AG09319 (cell line): ENCODE measurements around the gene RPTOR.
"Not testable (repeated sequence)": the region's sequence is repeated elsewhere in the genome, so short reads cannot be mapped to it uniquely, and the experiment has no call there.

Experiments used
- DNase-seq: peaks from one replicate; pipeline ENCODE4 v3.0.0-alpha.2; 2010; ENCODE audit warnings: low read depth; ENCODE audit errors: extremely low read depth
- CTCF ChIP-seq: IDR thresholded peaks from 2 replicates; pipeline ENCODE4 v1.5.1; 2011; ENCODE audit warnings: low read depth, mild to moderate bottlenecking, inconsistent platforms, low read length, moderate library complexity

RPTOR gene

GRCh38 chr17:80795754-80796153 is 251.1 kb downstream of the RPTOR start:
- no peak for DNase-seq
- TF ChIP-seq CTCF, result no peak

- DNase-seq, result no peak
- no peak for TF ChIP-seq CTCF
Observed at GRCh38 chr17:80796430-80796861, 251.8 kb downstream of the RPTOR start.

GRCh38 chr17:80797222-80797621 is 252.6 kb downstream of the RPTOR start:
- DNase-seq, result not testable (repeated sequence)

- no peak for DNase-seq
- TF ChIP-seq CTCF, result no peak
Observed at GRCh38 chr17:80797741-80798594, 253.3 kb downstream of the RPTOR start.

GRCh38 chr17:80798595-80799537 is 254.2 kb downstream of the RPTOR start:
- no peak for DNase-seq
- TF ChIP-seq CTCF, result no peak

GRCh38 chr17:80799538-80800480 is 255.2 kb downstream of the RPTOR start:
- DNase-seq, result no peak
- no peak for TF ChIP-seq CTCF
